ENCODE results near the gene CNTN4. TPM values are rescaled to one million over a fixed set of nuclear protein-coding genes. Genes with fewer than 3 reads are reported as not detected.

CNTN4 gene
- total RNA-seq, 1 experiment from 2014 or later, result 51.3 TPM

DNA sequence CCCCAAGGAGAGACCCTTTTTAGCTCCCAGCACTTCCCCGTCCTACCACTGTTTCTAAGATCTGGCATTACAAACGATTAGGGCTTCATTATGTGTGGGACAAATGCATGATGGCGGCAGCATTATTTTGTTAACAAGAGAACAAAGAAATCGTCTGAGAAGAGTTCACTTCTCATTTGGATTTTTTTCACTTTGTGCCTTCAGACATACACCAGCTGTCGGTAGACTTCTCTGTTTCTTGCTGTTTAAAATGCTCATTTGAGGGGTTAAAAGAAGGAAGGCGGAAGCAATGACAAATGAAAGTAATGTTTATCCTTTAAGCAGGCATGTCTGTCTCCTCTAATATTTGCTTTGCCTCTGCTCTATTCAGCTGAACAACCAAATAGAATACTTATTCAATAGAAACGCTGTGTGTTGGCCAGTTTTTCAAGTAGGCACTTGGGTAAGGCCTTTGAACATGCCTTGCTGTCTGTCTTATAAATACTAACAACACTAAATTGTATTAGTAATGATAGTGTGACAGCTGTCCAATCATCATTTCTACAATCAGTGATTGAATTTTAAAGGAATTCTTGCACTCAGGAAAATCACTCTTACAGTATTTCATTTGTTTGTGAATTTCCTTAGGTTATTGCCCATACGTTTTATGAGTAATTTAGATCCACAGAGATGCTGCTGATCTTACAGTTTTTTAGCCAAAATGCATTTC, 629.1 kb downstream of the CNTN4 start:
- TF ChIP-seq, protein P1, sequence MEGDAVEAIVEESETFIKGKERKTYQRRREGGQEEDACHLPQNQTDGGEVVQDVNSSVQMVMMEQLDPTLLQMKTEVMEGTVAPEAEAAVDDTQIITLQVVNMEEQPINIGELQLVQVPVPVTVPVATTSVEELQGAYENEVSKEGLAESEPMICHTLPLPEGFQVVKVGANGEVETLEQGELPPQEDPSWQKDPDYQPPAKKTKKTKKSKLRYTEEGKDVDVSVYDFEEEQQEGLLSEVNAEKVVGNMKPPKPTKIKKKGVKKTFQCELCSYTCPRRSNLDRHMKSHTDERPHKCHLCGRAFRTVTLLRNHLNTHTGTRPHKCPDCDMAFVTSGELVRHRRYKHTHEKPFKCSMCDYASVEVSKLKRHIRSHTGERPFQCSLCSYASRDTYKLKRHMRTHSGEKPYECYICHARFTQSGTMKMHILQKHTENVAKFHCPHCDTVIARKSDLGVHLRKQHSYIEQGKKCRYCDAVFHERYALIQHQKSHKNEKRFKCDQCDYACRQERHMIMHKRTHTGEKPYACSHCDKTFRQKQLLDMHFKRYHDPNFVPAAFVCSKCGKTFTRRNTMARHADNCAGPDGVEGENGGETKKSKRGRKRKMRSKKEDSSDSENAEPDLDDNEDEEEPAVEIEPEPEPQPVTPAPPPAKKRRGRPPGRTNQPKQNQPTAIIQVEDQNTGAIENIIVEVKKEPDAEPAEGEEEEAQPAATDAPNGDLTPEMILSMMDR (IDR thresholded peaks at IDR 0.05; ENCODE audit: insufficient read depth in 1 of 2, low read depth in 1 of 2, low read length in 1 of 2, severe bottlenecking in 1 of 2, unreplicated experiment in 1 of 2), result no peak
- H3K27ac Mint-ChIP-seq (ENCODE audit: unreplicated experiment), result no peak overlapping the region

GRCh38 chr3:2731843-2732242, 633.2 kb downstream of the CNTN4 start:
- H3K4me3 Mint-ChIP-seq (ENCODE audit: unreplicated experiment), result peak overlapping the region; percentile 22
- CTCF ChIA-PET, result no interaction called here
- Histone ChIP-seq H3K9me3 (no peaks in the 10 kb centered on the region), H3K27me3 (replicated peaks; ENCODE audit: control insufficient read depth, insufficient read depth, low read length) (no peaks in the 10 kb centered on the region), H3K4me3 (ENCODE audit: low read depth, low read length) (no peak overlapping the region), H3K36me3 (ENCODE audit: control insufficient read depth, insufficient read depth, low read length) (no peaks in the 10 kb centered on the region), H3K4me1 (peaks cover 22% of the 10 kb centered on the region)
- POLR2A ChIA-PET, result no interaction called here
- no peaks in the 10 kb centered on the region for H3K27me3 Mint-ChIP-seq (ENCODE audit: insufficient read depth, unreplicated experiment)
- DNase-seq, result peak in 1 of 2 experiments; percentile 10
- no TSS peak for BruUV-seq (replicated peaks)
- H3K36me3 Mint-ChIP-seq (ENCODE audit: insufficient read depth, unreplicated experiment), result peaks cover 6% of the 10 kb centered on the region
- H3K27ac Mint-ChIP-seq (ENCODE audit: unreplicated experiment), result no peak overlapping the region
- intact Hi-C loops (cut with micrococcal nuclease; ENCODE audit: unreplicated experiment), result no loop called here
- peaks cover 23% of the 10 kb centered on the region for H3K4me1 Mint-ChIP-seq (ENCODE audit: low read depth, unreplicated experiment)
- TF ChIP-seq, protein P1 (IDR thresholded peaks at IDR 0.05; ENCODE audit: insufficient read depth in 1 of 2, low read depth in 1 of 2, low read length in 1 of 2, severe bottlenecking in 1 of 2, unreplicated experiment in 1 of 2), result no peak
- H3K9me3 Mint-ChIP-seq (ENCODE audit: unreplicated experiment), result no peaks in the 10 kb centered on the region

More for the DNA sequence above, 629.1 kb downstream of the CNTN4 start:
- H3K36me3 Mint-ChIP-seq (ENCODE audit: insufficient read depth, unreplicated experiment), result no peaks in the 10 kb centered on the region
- intact Hi-C loops (cut with micrococcal nuclease; ENCODE audit: unreplicated experiment), result no loop called here
- peaks cover 23% of the 10 kb centered on the region for H3K4me1 Mint-ChIP-seq (ENCODE audit: low read depth, unreplicated experiment)
- Histone ChIP-seq H3K9me3 (no peaks in the 10 kb centered on the region), H3K36me3 (ENCODE audit: control insufficient read depth, insufficient read depth, low read length) (no peaks in the 10 kb centered on the region), H3K27me3 (replicated peaks; ENCODE audit: control insufficient read depth, insufficient read depth, low read length) (no peaks in the 10 kb centered on the region), H3K4me3 (ENCODE audit: low read depth, low read length) (no peak overlapping the region), H3K4me1 (peaks cover 22% of the 10 kb centered on the region)
- POLR2A ChIA-PET, result no interaction called here
- no peak for DNase-seq
- no peaks in the 10 kb centered on the region for H3K9me3 Mint-ChIP-seq (ENCODE audit: unreplicated experiment)
- H3K27me3 Mint-ChIP-seq (ENCODE audit: insufficient read depth, unreplicated experiment), result no peaks in the 10 kb centered on the region
- no peak overlapping the region for H3K4me3 Mint-ChIP-seq (ENCODE audit: unreplicated experiment)
- CTCF ChIA-PET, result no interaction called here
- BruUV-seq (replicated peaks), result no TSS peak

- H3K27me3 Mint-ChIP-seq (ENCODE audit: insufficient read depth, unreplicated experiment), result peaks cover 2% of the 10 kb centered on the region
These were observed 636.8 kb downstream of the CNTN4 start for GRCh38 chr3:2735392-2735894.

More at GRCh38 chr3:2735392-2735894, 636.8 kb downstream of the CNTN4 start:
- Histone ChIP-seq H3K4me3 (ENCODE audit: low read depth, low read length) (no peak overlapping the region), H3K27me3 (replicated peaks; ENCODE audit: control insufficient read depth, insufficient read depth, low read length) (no peaks in the 10 kb centered on the region), H3K4me1 (peaks cover 20% of the 10 kb centered on the region), H3K36me3 (ENCODE audit: control insufficient read depth, insufficient read depth, low read length) (no peaks in the 10 kb centered on the region), H3K9me3 (no peaks in the 10 kb centered on the region)
- no TSS peak for BruUV-seq (replicated peaks)
- Mint-ChIP-seq H3K4me1 (ENCODE audit: low read depth, unreplicated experiment) (peaks cover 12% of the 10 kb centered on the region), H3K27ac (ENCODE audit: unreplicated experiment) (no peak overlapping the region), H3K4me3 (ENCODE audit: unreplicated experiment) (no peak overlapping the region), H3K9me3 (ENCODE audit: unreplicated experiment) (no peaks in the 10 kb centered on the region), H3K36me3 (ENCODE audit: insufficient read depth, unreplicated experiment) (peaks cover 6% of the 10 kb centered on the region)
- POLR2A ChIA-PET, result interaction anchor here (0.5 kb wide), 1 partner anchor 104 kb away, joined by 3 read pairs; no protein-coding TSS in a partner anchor
- intact Hi-C loops (cut with micrococcal nuclease; ENCODE audit: unreplicated experiment), result no loop called here
- TF ChIP-seq, protein P1 (IDR thresholded peaks at IDR 0.05; ENCODE audit: insufficient read depth in 1 of 2, low read depth in 1 of 2, low read length in 1 of 2, severe bottlenecking in 1 of 2, unreplicated experiment in 1 of 2), result no peak
- CTCF ChIA-PET, result no interaction called here
- DNase-seq, result no peak
